Smooth muscle cell (in vitro differentiated cells): ENCODE measurements around the gene DOCK11. TPM values are rescaled to one million over a fixed set of nuclear protein-coding genes. Genes with fewer than 3 reads are reported as not detected.

Experiments
- DNase-seq: peaks from one replicate; lab custom pipeline; 2025; ENCODE audit not compliant: unreplicated experiment; lab: John Stamatoyannopoulos, UW
- H2AFZ ChIP-seq: fragments of 200-600 bp; sonication (generic); 2 replicates; pipeline ENCODE4 v1.6.0; 2016; ENCODE audit warnings: antibody characterized with exemption, low read depth, mild to moderate bottlenecking
- H3F3A ChIP-seq: fragments of 200-600 bp; sonication (generic); 2 replicates; pipeline ENCODE4 v1.6.0; 2017; ENCODE audit warnings: antibody characterized with exemption, low read depth
- H3K27ac ChIP-seq: fragments of 200-600 bp; sonication (generic); 2 replicates; pipeline ENCODE4 v1.5.1; 2016; ENCODE audit warnings: low read depth, mild to moderate bottlenecking
- H3K27me3 ChIP-seq: fragments of 200-600 bp; sonication (generic); 2 replicates; pipeline ENCODE4 v1.6.1; 2016; ENCODE audit warnings: low read depth, mild to moderate bottlenecking
- H3K36me3 ChIP-seq: fragments of 200-600 bp; sonication (generic); 2 replicates; pipeline ENCODE4 v1.5.1; 2016; ENCODE audit warnings: low read depth
- H3K4me1 ChIP-seq: fragments of 200-600 bp; sonication (generic); 2 replicates; pipeline ENCODE4 v1.5.1; 2016; ENCODE audit warnings: low read depth
- H3K4me2 ChIP-seq: fragments of 200-600 bp; sonication (generic); 2 replicates; pipeline ENCODE4 v1.6.0; 2016; ENCODE audit warnings: mild to moderate bottlenecking
- H3K4me3 ChIP-seq: fragments of 200-600 bp; sonication (generic); 2 replicates; pipeline ENCODE4 v1.5.1; 2016; ENCODE audit warnings: mild to moderate bottlenecking
- H3K79me2 ChIP-seq: fragments of 200-600 bp; sonication (generic); 2 replicates; pipeline ENCODE4 v1.6.0; 2016; ENCODE audit warnings: low read depth, mild to moderate bottlenecking
- H3K9ac ChIP-seq: fragments of 200-600 bp; sonication (generic); 2 replicates; pipeline ENCODE4 v1.6.0; 2016; ENCODE audit warnings: low read depth
- H3K9me3 ChIP-seq: fragments of 200-600 bp; sonication (generic); replicated peaks from 2 replicates; pipeline ENCODE4 v1.5.1; 2016; ENCODE audit warnings: low read depth
- H4K20me1 ChIP-seq: fragments of 200-600 bp; sonication (generic); 2 replicates; pipeline ENCODE4 v1.6.0; 2016; ENCODE audit warnings: low read depth
- CTCF ChIP-seq: fragments of 200-600 bp; sonication (generic); IDR thresholded peaks from 2 replicates; pipeline ENCODE4 v1.5.1; 2017; ENCODE audit warnings: borderline replicate concordance, mild to moderate bottlenecking, antibody characterized with exemption; ENCODE audit not compliant: insufficient read depth, poor library complexity, severe bottlenecking
- WGBS: methylation state at CpG from one replicate; pipeline ENCODE4 v1.1.7; 2016; ENCODE audit warnings: low lambda C conversion rate; 5-methylcytosine and 5-hydroxymethylcytosine counted together
- polyA plus RNA-seq: library from polyadenylated mRNA; unstranded; fragments of >200 nt; fragmentation: Nextera tagmentation; extraction: Ambion mirVana; gene quantifications from 2 replicates; pipeline ENCODE4 v1.2.1, GENCODE V29; 2016
- total RNA-seq: library from RNA; depleted of rRNA; stranded (reverse); fragments of >200 nt; gene quantifications from 2 replicates; pipeline ENCODE4 v1.2.3, GENCODE V29; 2014

The DOCK11 gene
- total and polyA plus RNA-seq, 2 experiments from 2014 or later: 2.3 to 2.6 TPM

- no peak overlapping the region for H2AFZ ChIP-seq
- WGBS: 50% methylated on average over 3 of the region's 3 CpGs
These were observed 34.8 kb downstream of the DOCK11 start for GRCh38 chrX:118530219-118530911.

GRCh38 chrX:118534716-118535493, 39.3 kb downstream of the DOCK11 start:
- no peaks in the 10 kb centered on the region for H3K4me1 ChIP-seq
- TF ChIP-seq CTCF: no peak
- 79% methylated on average over 9 of the region's 9 CpGs for WGBS
- H3K36me3 ChIP-seq: no peaks in the 10 kb centered on the region
- no peak overlapping the region for H3K27ac ChIP-seq
- H3K4me2 ChIP-seq: no peak overlapping the region
- H3K9ac ChIP-seq: no peak overlapping the region
- H3K27me3 ChIP-seq: no peaks in the 10 kb centered on the region
- no peak for DNase-seq
- H3K79me2 ChIP-seq: no peaks in the 10 kb centered on the region
- no peak overlapping the region for H2AFZ ChIP-seq
- no peaks in the 10 kb centered on the region for H3F3A ChIP-seq
- H3K4me3 ChIP-seq: no peak overlapping the region
- H4K20me1 ChIP-seq: no peaks in the 10 kb centered on the region
- no peaks in the 10 kb centered on the region for H3K9me3 ChIP-seq

More at GRCh38 chrX:118530219-118530911, 34.8 kb downstream of the DOCK11 start:
- Histone ChIP-seq H3K9me3 (no peaks in the 10 kb centered on the region), H3K27me3 (no peaks in the 10 kb centered on the region), H3K9ac (no peak overlapping the region), H3K27ac (no peak overlapping the region), H3K4me1 (no peaks in the 10 kb centered on the region), H3K4me2 (no peak overlapping the region), H3K4me3 (no peak overlapping the region), H4K20me1 (no peaks in the 10 kb centered on the region), H3K79me2 (no peaks in the 10 kb centered on the region), H3F3A (no peaks in the 10 kb centered on the region), H3K36me3 (no peaks in the 10 kb centered on the region)
- no peak for TF ChIP-seq CTCF
- DNase-seq: no peak

- Histone ChIP-seq H3K4me2 (no peak overlapping the region), H3K4me1 (no peaks in the 10 kb centered on the region), H3K36me3 (no peaks in the 10 kb centered on the region), H3K4me3 (no peak overlapping the region), H3K9ac (no peak overlapping the region), H2AFZ (no peak overlapping the region), H3F3A (no peaks in the 10 kb centered on the region), H4K20me1 (no peaks in the 10 kb centered on the region), H3K9me3 (no peaks in the 10 kb centered on the region), H3K27me3 (no peaks in the 10 kb centered on the region), H3K27ac (no peak overlapping the region), H3K79me2 (no peaks in the 10 kb centered on the region)
- no peak for DNase-seq
- WGBS: 70% methylated on average over 2 of the region's 2 CpGs
- TF ChIP-seq CTCF: no peak
These were observed 40.6 kb downstream of the DOCK11 start for GRCh38 chrX:118536204-118536603.
